ENCODE results near the gene RBL1. TPM values are rescaled to one million over a fixed set of nuclear protein-coding genes. Genes with fewer than 3 reads are reported as not detected.

The RBL1 gene
- total RNA-seq, 6 donors from 2014 or later, result 5.0 to 32.5 (median 10.4) TPM

DNA sequence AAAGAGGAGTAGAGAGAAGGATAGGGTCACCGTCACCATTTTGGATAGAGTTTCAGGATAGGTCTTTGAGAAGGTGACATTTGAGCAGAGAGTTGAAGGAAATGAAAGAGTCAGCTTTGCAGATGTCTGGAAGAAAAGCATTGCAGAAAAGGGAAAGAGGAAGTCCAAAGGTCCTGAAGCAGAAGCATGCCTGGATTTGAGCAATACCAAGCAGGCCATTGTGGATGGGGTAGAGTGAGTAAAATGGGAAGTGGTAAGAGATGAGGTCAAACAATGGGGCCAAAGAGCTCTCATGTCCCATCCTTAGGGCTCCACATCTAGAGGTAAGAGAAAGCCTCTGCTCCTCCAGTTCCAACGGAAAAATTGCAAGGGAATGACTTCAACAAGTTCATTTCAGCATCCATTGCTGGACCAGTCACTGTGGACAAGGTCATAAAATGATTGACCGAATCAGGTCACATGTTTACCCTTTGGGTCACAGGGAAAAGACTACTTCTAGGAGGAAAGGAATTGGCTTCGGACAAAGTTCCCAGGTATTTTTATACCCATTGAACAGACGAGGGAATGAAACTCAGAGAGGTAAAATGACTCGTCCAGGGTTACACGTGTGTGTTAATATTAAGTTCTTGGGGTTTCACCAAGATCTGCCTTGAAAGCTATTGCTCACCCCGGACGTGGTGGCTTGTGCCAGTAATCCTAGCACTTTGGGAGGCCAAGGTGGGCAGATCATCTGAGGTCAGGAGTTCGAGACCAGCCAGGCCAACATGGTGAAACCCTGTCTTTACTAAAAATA is 137.7 kb downstream of the RBL1 start:
- H3K27ac ChIP-seq, result peak overlapping the region; percentile 14 to 56 (median 44)
- no peaks in the 10 kb centered on the region for H3K36me3 ChIP-seq
- TF ChIP-seq, protein P1, sequence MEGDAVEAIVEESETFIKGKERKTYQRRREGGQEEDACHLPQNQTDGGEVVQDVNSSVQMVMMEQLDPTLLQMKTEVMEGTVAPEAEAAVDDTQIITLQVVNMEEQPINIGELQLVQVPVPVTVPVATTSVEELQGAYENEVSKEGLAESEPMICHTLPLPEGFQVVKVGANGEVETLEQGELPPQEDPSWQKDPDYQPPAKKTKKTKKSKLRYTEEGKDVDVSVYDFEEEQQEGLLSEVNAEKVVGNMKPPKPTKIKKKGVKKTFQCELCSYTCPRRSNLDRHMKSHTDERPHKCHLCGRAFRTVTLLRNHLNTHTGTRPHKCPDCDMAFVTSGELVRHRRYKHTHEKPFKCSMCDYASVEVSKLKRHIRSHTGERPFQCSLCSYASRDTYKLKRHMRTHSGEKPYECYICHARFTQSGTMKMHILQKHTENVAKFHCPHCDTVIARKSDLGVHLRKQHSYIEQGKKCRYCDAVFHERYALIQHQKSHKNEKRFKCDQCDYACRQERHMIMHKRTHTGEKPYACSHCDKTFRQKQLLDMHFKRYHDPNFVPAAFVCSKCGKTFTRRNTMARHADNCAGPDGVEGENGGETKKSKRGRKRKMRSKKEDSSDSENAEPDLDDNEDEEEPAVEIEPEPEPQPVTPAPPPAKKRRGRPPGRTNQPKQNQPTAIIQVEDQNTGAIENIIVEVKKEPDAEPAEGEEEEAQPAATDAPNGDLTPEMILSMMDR (IDR thresholded peaks at IDR 0.05), result no peak
- TF ChIP-seq POLR2A (IDR thresholded peaks at IDR 0.05), result no peak
- TF ChIP-seq EP300 (IDR thresholded peaks at IDR 0.05), result peak in 1 of 4 donors; percentile 24
- peak in 1 of 2 donors; percentile 68 for TF ChIP-seq POLR2AphosphoS5 (IDR thresholded peaks at IDR 0.05)
- DNase-seq (peak in 1 of 2 donors; percentile 55), ATAC-seq (ENCODE audit: low FRiP score in 2 of 2) (peak; percentile 66 to 90)
- 85 to 89% methylated on average over 10 of the region's 10 CpGs for WGBS, 2 donors
- H3K27me3 ChIP-seq, result no peaks in the 10 kb centered on the region
- H3K4me1 ChIP-seq, result peaks cover 0 to 24% (median 20%) of the 10 kb centered on the region in 4 donors
- no peak overlapping the region for H3K4me3 ChIP-seq
- H3K9me3 ChIP-seq, result peaks cover 0 to 7% (median 0%) of the 10 kb centered on the region in 4 donors

DNA sequence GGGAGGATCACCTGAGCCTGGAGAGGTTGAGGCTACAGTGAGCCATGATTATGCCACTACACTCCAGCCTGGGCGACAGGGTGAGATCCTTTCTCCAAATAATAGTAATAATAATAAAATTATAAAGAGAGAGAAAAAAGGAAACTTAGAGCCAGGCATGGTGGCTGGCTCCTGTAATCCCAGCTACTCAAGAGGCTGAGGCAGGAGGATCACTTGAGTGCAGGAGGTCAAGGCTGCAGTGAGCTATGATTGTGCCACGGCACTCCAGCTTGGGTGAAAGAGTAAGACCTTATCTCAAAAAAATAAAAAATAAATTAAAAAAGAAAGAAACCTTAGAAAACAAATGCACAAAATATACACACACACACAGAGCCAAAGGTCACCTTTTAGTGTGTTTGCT is 139.1 kb downstream of the RBL1 start:
- TF ChIP-seq POLR2AphosphoS5 (IDR thresholded peaks at IDR 0.05), result no peak
- TF ChIP-seq, protein P1 (IDR thresholded peaks at IDR 0.05), result no peak
- no peak overlapping the region for H3K27ac ChIP-seq
- peaks cover 5 to 31% (median 27%) of the 10 kb centered on the region in 4 donors for H3K4me1 ChIP-seq
- H3K27me3 ChIP-seq, result no peaks in the 10 kb centered on the region
- no peaks in the 10 kb centered on the region for H3K36me3 ChIP-seq
- 81 to 95% methylated on average over 2 of the region's 2 CpGs for WGBS, 2 donors
- H3K9me3 ChIP-seq, result no peaks in the 10 kb centered on the region
- no peak for ATAC-seq (ENCODE audit: low FRiP score in 2 of 2)
- no peak overlapping the region for H3K4me3 ChIP-seq
- no peak for DNase-seq

DNA sequence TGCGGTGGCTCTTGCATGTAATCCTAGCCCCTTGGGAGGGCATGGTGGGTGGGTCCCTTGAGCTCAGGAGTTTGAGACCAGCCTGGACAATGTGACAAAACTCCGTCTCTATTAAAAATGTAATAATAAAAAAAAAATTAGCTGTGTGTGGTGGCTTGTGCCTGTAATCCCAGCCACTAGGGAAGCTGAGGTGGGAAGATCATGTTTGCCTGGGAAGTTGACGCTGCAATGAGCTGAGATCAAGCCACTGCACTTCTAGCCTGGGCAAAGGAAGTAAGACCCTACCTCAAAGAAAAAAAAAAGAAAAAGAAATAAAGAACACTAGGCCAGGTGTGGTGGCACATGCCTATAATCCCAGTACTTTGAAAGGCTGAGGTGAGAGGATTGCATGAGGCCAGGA is 139.8 kb downstream of the RBL1 start:
- Histone ChIP-seq H3K4me1 (peaks cover 5 to 32% (median 27%) of the 10 kb centered on the region in 4 donors), H3K27me3 (no peaks in the 10 kb centered on the region), H3K4me3 (no peak overlapping the region), H3K9me3 (no peaks in the 10 kb centered on the region), H3K36me3 (no peaks in the 10 kb centered on the region), H3K27ac (no peak overlapping the region)
- 86 to 92% methylated on average over 3 of the region's 3 CpGs for WGBS, 2 donors
- TF ChIP-seq EP300 (IDR thresholded peaks at IDR 0.05) (no peak), POLR2A (IDR thresholded peaks at IDR 0.05) (no peak), POLR2AphosphoS5 (IDR thresholded peaks at IDR 0.05) (no peak)
- TF ChIP-seq, protein P1 (IDR thresholded peaks at IDR 0.05), result no peak
- ATAC-seq (ENCODE audit: low FRiP score in 2 of 2) (no peak), DNase-seq (no peak)

DNA sequence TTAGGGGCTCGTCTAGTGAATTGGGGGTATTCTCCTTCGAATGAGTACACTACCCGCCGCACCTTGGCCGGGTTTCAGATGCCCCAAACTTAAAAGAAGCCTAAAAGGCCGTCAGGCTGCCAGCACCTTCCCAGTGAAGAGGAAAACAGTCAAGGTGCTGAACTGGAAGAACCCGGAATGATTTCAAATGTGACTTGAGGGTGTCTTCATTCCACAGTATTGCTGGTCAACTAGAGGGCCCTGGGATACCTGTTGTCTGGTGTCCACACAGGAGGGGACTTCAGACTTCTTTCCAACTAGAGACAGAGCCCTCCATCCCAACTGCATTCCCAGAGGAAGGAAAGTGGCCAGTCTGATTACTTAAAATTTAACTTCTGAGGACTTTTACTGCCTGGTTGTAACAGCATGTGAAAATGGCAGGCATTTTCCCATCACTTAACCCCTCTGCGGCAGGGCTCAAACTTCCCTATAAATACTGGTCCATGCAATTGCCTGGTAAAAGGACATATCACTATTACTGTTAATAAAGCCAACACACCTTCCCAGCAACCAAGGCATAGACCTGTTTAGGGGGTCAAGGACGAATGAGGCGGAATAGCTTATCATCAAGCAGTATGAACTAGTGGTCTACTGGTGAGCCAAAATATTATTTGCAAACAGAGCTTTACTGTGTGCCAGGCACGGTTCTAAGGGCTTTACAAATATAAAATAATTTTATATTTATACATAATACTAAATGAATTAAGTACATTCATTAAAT is 143.6 kb downstream of the RBL1 start:
- Histone ChIP-seq H3K27ac (peak overlapping the region; percentile 91 to 98 (median 96)), H3K4me3 (peak overlapping the region in 3 of 4 donors; percentile 69 to 97 (median 92)), H3K27me3 (no peaks in the 10 kb centered on the region), H3K36me3 (no peaks in the 10 kb centered on the region), H3K9me3 (no peaks in the 10 kb centered on the region), H3K4me1 (peaks cover 9 to 51% (median 37%) of the 10 kb centered on the region in 4 donors)
- ATAC-seq (ENCODE audit: low FRiP score in 2 of 2) (no peak), DNase-seq (no peak)
- 32 to 39% methylated on average over 10 to 11 of the region's 11 CpGs for WGBS, 2 donors
- no peak for TF ChIP-seq EP300 (IDR thresholded peaks at IDR 0.05)
- TF ChIP-seq POLR2A (IDR thresholded peaks at IDR 0.05), result no peak
- no peak for TF ChIP-seq POLR2AphosphoS5 (IDR thresholded peaks at IDR 0.05)
- TF ChIP-seq, protein P1 (IDR thresholded peaks at IDR 0.05), result no peak
